Measurements from ENCODE around the gene APOBEC3G. TPM values are rescaled to one million over a fixed set of nuclear protein-coding genes. Genes with fewer than 3 reads are reported as not detected.
"Not testable (repeated sequence)": the region's sequence is repeated elsewhere in the genome, so short reads cannot be mapped to it uniquely, and the experiment has no call there.

Gene APOBEC3G
- total RNA-seq, 2 experiments from 2014 or later: 145 to 146 TPM

GRCh38 chr22:39043063-39043462, 34.0 kb upstream of the APOBEC3G start:
- peaks cover 48% of the 10 kb centered on the region for H3K4me1 Mint-ChIP-seq
- CTCF ChIA-PET: interaction anchor here (0.7 kb wide), 1 partner anchor 35 kb away, joined by 5 read pairs; no protein-coding TSS in a partner anchor
- POLR2A ChIA-PET: interaction anchor here (1.5 kb wide), 1 partner anchor 20 kb away, joined by 4 read pairs; no protein-coding TSS in a partner anchor
- not testable (repeated sequence) for DNase-seq, H3K27me3 Mint-ChIP-seq, H3K27ac Mint-ChIP-seq, H3K9me3 Mint-ChIP-seq
- peak overlapping the region; percentile 21 for H3K4me3 Mint-ChIP-seq
- peaks cover 40% of the 10 kb centered on the region for H3K36me3 Mint-ChIP-seq (ENCODE audit: low read depth)

GRCh38 chr22:39045136-39045535, 31.9 kb upstream of the APOBEC3G start:
- H3K36me3 Mint-ChIP-seq (ENCODE audit: low read depth): peaks cover 40% of the 10 kb centered on the region
- peaks cover 37% of the 10 kb centered on the region for H3K4me1 Mint-ChIP-seq
- H3K27ac Mint-ChIP-seq, CTCF ChIA-PET, H3K4me3 Mint-ChIP-seq, POLR2A ChIA-PET, DNase-seq, H3K9me3 Mint-ChIP-seq, H3K27me3 Mint-ChIP-seq: not testable (repeated sequence)

GRCh38 chr22:39049486-39049885, 27.6 kb upstream of the APOBEC3G start:
- H3K27me3 Mint-ChIP-seq, H3K27ac Mint-ChIP-seq, DNase-seq, H3K4me3 Mint-ChIP-seq, H3K9me3 Mint-ChIP-seq: not testable (repeated sequence)
- ChIA-PET CTCF (interaction anchor here (1.0 to 1.1 kb wide), 2 partner anchors 68 to 179 kb away, joined by 3 to 4 read pairs; no protein-coding TSS in a partner anchor), POLR2A (interaction anchor here (0.6 kb wide), 1 partner anchor 69 kb away, joined by 4 read pairs; no protein-coding TSS in a partner anchor)
- peaks cover 29% of the 10 kb centered on the region for H3K36me3 Mint-ChIP-seq (ENCODE audit: low read depth)
- peaks cover 10% of the 10 kb centered on the region for H3K4me1 Mint-ChIP-seq

- H3K9me3 Mint-ChIP-seq; H3K36me3 Mint-ChIP-seq (ENCODE audit: low read depth); POLR2A ChIA-PET; H3K4me1 Mint-ChIP-seq; H3K27ac Mint-ChIP-seq; DNase-seq; CTCF ChIA-PET; H3K27me3 Mint-ChIP-seq; H3K4me3 Mint-ChIP-seq: not testable (repeated sequence)
These were observed 25.1 kb upstream of the APOBEC3G start for GRCh38 chr22:39051844-39052495.

GRCh38 chr22:39055658-39056057, 21.4 kb upstream of the APOBEC3G start:
- POLR2A ChIA-PET: no interaction called here
- H3K4me3 Mint-ChIP-seq: no peak overlapping the region
- CTCF ChIA-PET: no interaction called here
- H3K27ac Mint-ChIP-seq: no peak overlapping the region
- no peaks in the 10 kb centered on the region for H3K9me3 Mint-ChIP-seq
- peaks cover 9% of the 10 kb centered on the region for H3K36me3 Mint-ChIP-seq (ENCODE audit: low read depth)
- H3K4me1 Mint-ChIP-seq: no peaks in the 10 kb centered on the region
- no peaks in the 10 kb centered on the region for H3K27me3 Mint-ChIP-seq
- DNase-seq: no peak

- H3K4me1 Mint-ChIP-seq; DNase-seq; H3K36me3 Mint-ChIP-seq (ENCODE audit: low read depth); H3K27me3 Mint-ChIP-seq; POLR2A ChIA-PET; H3K4me3 Mint-ChIP-seq; H3K9me3 Mint-ChIP-seq; H3K27ac Mint-ChIP-seq; CTCF ChIA-PET: not testable (repeated sequence)
These were observed 15.8 kb upstream of the APOBEC3G start for GRCh38 chr22:39061290-39061689.

GRCh38 chr22:39061951-39062350, 15.1 kb upstream of the APOBEC3G start:
- H3K4me1 Mint-ChIP-seq, CTCF ChIA-PET: not testable (repeated sequence)

GRCh38 chr22:39063904-39064303, 13.2 kb upstream of the APOBEC3G start:
- H3K27me3 Mint-ChIP-seq; CTCF ChIA-PET; H3K36me3 Mint-ChIP-seq (ENCODE audit: low read depth); H3K27ac Mint-ChIP-seq; H3K4me3 Mint-ChIP-seq; POLR2A ChIA-PET; DNase-seq; H3K9me3 Mint-ChIP-seq: not testable (repeated sequence)
- peaks cover 11% of the 10 kb centered on the region for H3K4me1 Mint-ChIP-seq

More at GRCh38 chr22:39061951-39062350, 15.1 kb upstream of the APOBEC3G start:
- H3K4me3 Mint-ChIP-seq; H3K36me3 Mint-ChIP-seq (ENCODE audit: low read depth); H3K27me3 Mint-ChIP-seq; POLR2A ChIA-PET; DNase-seq; H3K9me3 Mint-ChIP-seq; H3K27ac Mint-ChIP-seq: not testable (repeated sequence)

GRCh38 chr22:39066442-39067276, 10.4 kb upstream of the APOBEC3G start:
- CTCF ChIA-PET; POLR2A ChIA-PET; H3K4me3 Mint-ChIP-seq; H3K36me3 Mint-ChIP-seq (ENCODE audit: low read depth); H3K27ac Mint-ChIP-seq; H3K27me3 Mint-ChIP-seq; H3K9me3 Mint-ChIP-seq; DNase-seq: not testable (repeated sequence)
- H3K4me1 Mint-ChIP-seq: peaks cover 11% of the 10 kb centered on the region

GRCh38 chr22:39068033-39068785, 8.9 kb upstream of the APOBEC3G start:
- CTCF ChIA-PET: no interaction called here
- Mint-ChIP-seq H3K4me3 (no peak overlapping the region), H3K27ac (no peak overlapping the region), H3K36me3 (ENCODE audit: low read depth) (no peaks in the 10 kb centered on the region), H3K9me3 (no peaks in the 10 kb centered on the region), H3K27me3 (no peaks in the 10 kb centered on the region), H3K4me1 (peaks cover 11% of the 10 kb centered on the region)
- DNase-seq: no peak
- POLR2A ChIA-PET: interaction anchor here (0.7 kb wide), 1 partner anchor 27 kb away, joined by 3 read pairs; no protein-coding TSS in a partner anchor

GRCh38 chr22:39070186-39070585, 6.9 kb upstream of the APOBEC3G start:
- CTCF ChIA-PET: no interaction called here
- DNase-seq: no peak
- POLR2A ChIA-PET: no interaction called here
- no peaks in the 10 kb centered on the region for H3K36me3 Mint-ChIP-seq (ENCODE audit: low read depth)
- H3K4me1 Mint-ChIP-seq: peaks cover 10% of the 10 kb centered on the region
- H3K9me3 Mint-ChIP-seq: no peaks in the 10 kb centered on the region
- H3K4me3 Mint-ChIP-seq: no peak overlapping the region
- H3K27me3 Mint-ChIP-seq: no peaks in the 10 kb centered on the region
- no peak overlapping the region for H3K27ac Mint-ChIP-seq

- POLR2A ChIA-PET; DNase-seq; H3K9me3 Mint-ChIP-seq; H3K27me3 Mint-ChIP-seq; CTCF ChIA-PET; H3K36me3 Mint-ChIP-seq (ENCODE audit: low read depth); H3K27ac Mint-ChIP-seq; H3K4me3 Mint-ChIP-seq: not testable (repeated sequence)
- H3K4me1 Mint-ChIP-seq: peaks cover 11% of the 10 kb centered on the region
These were observed 4.5 kb upstream of the APOBEC3G start for GRCh38 chr22:39072581-39072981.

- no peak overlapping the region for H3K27ac Mint-ChIP-seq
- no peaks in the 10 kb centered on the region for H3K9me3 Mint-ChIP-seq
- H3K4me1 Mint-ChIP-seq: peaks cover 19% of the 10 kb centered on the region
- no peak for DNase-seq
- ChIA-PET CTCF (no interaction called here), POLR2A (no interaction called here)
- peaks cover 19% of the 10 kb centered on the region for H3K36me3 Mint-ChIP-seq (ENCODE audit: low read depth)
- H3K4me3 Mint-ChIP-seq: no peak overlapping the region
- no peaks in the 10 kb centered on the region for H3K27me3 Mint-ChIP-seq
These were observed 3.1 kb upstream of the APOBEC3G start for GRCh38 chr22:39073981-39074380.
